K562 (cell line): ENCODE data around the gene SLC35E3. TPM values are rescaled to one million over a fixed set of nuclear protein-coding genes. Genes with fewer than 3 reads are reported as not detected.

Source experiments
- ILF3 ChIP-seq: fragments of 450-650 bp; IDR thresholded peaks from 2 replicates; pipeline ENCODE4 v1.6.1; 2018; ENCODE audit warnings: antibody characterized with exemption, mild to moderate bottlenecking, moderate library complexity, borderline replicate concordance
- MAFF ChIP-seq: IDR thresholded peaks from 2 replicates; pipeline ENCODE4 v1.6.1; 2012; ENCODE audit warnings: low read length, improper control_type of control experiment
- PHF20 ChIP-seq: fragments of 450-650 bp; IDR thresholded peaks from 2 replicates; pipeline ENCODE4 v1.6.1; 2018; ENCODE audit not compliant: partially characterized antibody
- POLR2AphosphoS5 ChIP-seq: IDR thresholded peaks from 2 replicates; pipeline ENCODE4 v1.6.1; 2011; ENCODE audit warnings: mild to moderate bottlenecking, low read depth, low read length, moderate library complexity; ENCODE audit not compliant: control insufficient read depth, insufficient read depth
- ZBTB1 ChIP-seq: sonication (generic); formaldehyde crosslinking; IDR thresholded peaks from 2 replicates; pipeline ENCODE4 v1.8.1; 2023; ENCODE audit warnings: missing genetic modification reagents, low read depth, mild to moderate bottlenecking, borderline replicate concordance
- ZBTB8A ChIP-seq: fragments of 450-650 bp; IDR thresholded peaks from 2 replicates; pipeline ENCODE4 v1.6.1; 2018; ENCODE audit warnings: mild to moderate bottlenecking, moderate library complexity; ENCODE audit not compliant: partially characterized antibody
- ZNF140 ChIP-seq: fragments of 250-450 bp; sonication (Bioruptor Pico); IDR thresholded peaks from 2 replicates; pipeline ENCODE4 v1.8.0; 2021; ENCODE audit warnings: moderate library complexity, mild to moderate bottlenecking, inconsistent platforms
- polyA plus RNA-seq, 8 experiments: library from polyadenylated mRNA; depleted of rRNA in 4 of 8; stranded (reverse) in 5 of 8; unstranded in 3 of 8; fragments of >200 nt; fragmentation: Nextera tagmentation in 2 of 8; fragmentation: Illumina TruSeq in 1 of 8; extraction: Ambion mirVana in 2 of 8; extraction: Trizol in 1 of 8; gene quantifications; 2 replicates each; pipeline versions ENCODE4 v1.2.1 to v1.2.3, GENCODE V29; 2011 to 2014; ENCODE audit warnings: inconsistent platforms in 1 of 8, missing spikeins in 1 of 8
- total RNA-seq, 7 experiments: library from RNA; depleted of rRNA in 6 of 7; stranded (reverse); fragments of >200 nt in 6 of 7; fragmentation: Illumina TruSeq in 2 of 7; extraction: Trizol in 2 of 7; gene quantifications; 2 replicates each; pipeline versions ENCODE4 v1.2.1 to v1.2.3, GENCODE V29; 2011 to 2021; ENCODE audit warnings: low replicate concordance in 1 of 7
- TF ChIP-seq, protein P1 (sequence below): fragments of 250-450 bp; sonication (Bioruptor Pico); IDR thresholded peaks from 2 replicates; pipeline ENCODE4 v1.8.0; 2021; ENCODE audit warnings: borderline replicate concordance, mild to moderate bottlenecking, moderate library complexity; ENCODE audit not compliant: poor library complexity, severe bottlenecking
- TF ChIP-seq, protein P2 (sequence below): sonication (generic); formaldehyde crosslinking; IDR thresholded peaks from 2 replicates; pipeline ENCODE4 v1.8.1; 2023; ENCODE audit warnings: mild to moderate bottlenecking, missing genetic modification reagents
- TF ChIP-seq, protein P3 (sequence below), 2 experiments: fragments of 200-800 bp in 1 of 2; sonication (Bioruptor generic) in 1 of 2; sonication (generic) in 1 of 2; formaldehyde crosslinking in 1 of 2; IDR thresholded peaks in 1 of 2; conservative IDR thresholded peaks in 1 of 2; 2 replicates each; pipeline versions ENCODE4 v1.5.0 to v1.6.1; 2016 to 2020; ENCODE audit warnings: missing compliant biosample characterization in 1 of 2, missing genetic modification characterization in 1 of 2, missing genetic modification reagents in 1 of 2
- TF ChIP-seq, protein P4 (sequence below): fragments of 450-650 bp; IDR thresholded peaks from 2 replicates; pipeline ENCODE4 v1.6.1; 2018; ENCODE audit not compliant: partially characterized antibody

SLC35E3 gene
- total and polyA plus RNA-seq, 9 of the 15 experiments (the other 6 are each of a cell fraction or from before 2014, with no cell fraction given) = 1.2 to 5.9 (median 3.8) TPM

DNA sequence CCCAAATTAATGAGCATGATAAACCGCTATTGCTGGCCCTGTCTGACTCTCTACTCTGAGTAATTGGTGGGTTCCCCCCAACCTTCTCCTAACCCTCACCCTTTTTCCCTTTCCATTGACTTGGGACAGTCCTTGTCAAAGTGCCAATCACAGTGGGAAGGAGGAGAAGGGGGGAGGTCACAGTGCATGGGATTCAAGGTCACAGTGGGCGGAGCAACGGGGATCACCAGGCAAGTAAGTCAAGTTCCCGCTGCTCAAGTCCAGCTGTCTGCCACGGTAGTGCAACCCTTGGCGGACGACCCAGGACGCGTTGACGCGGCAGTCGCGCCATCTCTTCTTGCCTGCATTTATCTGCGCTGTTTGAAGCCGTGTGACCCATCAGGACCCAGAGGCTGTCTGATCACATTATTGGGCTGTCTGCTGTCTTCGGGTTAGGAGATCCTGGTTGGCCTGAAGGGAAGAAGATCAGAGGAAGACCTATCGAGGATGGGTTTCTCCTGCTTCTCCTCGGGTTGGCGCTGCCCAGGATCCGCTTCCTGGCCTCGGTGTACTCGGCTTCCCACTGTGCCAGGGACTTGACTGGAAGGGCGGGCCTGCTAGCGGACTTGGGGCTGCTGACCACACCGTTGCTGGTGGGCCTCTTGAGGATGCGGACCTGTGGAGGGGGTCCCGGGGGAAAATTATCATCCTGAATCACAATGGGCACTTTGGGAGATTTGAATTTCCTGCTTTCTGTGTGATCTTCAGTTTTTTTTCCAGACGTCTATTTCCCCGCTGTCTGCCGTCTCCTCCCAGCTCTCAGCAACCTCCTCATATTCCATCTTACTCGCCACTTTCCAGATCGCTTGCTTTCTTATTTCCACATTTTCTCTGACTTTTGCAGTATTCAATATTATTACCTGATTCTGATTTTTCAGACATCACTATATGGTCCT, 58.9 kb downstream of the SLC35E3 start (continued):
- TF ChIP-seq ILF3 (no peak), ZNF140 (CRISPR knock-in tag) (no peak), ZBTB8A (no peak), ZBTB1 (CRISPR knock-in tag) (no peak), MAFF (no peak), PHF20 (no peak), POLR2AphosphoS5 (no peak)
- TF ChIP-seq, protein P1, sequence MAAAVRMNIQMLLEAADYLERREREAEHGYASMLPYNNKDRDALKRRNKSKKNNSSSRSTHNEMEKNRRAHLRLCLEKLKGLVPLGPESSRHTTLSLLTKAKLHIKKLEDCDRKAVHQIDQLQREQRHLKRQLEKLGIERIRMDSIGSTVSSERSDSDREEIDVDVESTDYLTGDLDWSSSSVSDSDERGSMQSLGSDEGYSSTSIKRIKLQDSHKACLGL = no peak
- TF ChIP-seq, protein P2, sequence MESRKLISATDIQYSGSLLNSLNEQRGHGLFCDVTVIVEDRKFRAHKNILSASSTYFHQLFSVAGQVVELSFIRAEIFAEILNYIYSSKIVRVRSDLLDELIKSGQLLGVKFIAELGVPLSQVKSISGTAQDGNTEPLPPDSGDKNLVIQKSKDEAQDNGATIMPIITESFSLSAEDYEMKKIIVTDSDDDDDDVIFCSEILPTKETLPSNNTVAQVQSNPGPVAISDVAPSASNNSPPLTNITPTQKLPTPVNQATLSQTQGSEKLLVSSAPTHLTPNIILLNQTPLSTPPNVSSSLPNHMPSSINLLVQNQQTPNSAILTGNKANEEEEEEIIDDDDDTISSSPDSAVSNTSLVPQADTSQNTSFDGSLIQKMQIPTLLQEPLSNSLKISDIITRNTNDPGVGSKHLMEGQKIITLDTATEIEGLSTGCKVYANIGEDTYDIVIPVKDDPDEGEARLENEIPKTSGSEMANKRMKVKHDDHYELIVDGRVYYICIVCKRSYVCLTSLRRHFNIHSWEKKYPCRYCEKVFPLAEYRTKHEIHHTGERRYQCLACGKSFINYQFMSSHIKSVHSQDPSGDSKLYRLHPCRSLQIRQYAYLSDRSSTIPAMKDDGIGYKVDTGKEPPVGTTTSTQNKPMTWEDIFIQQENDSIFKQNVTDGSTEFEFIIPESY (CRISPR knock-in tag) = peak; percentile 97
- TF ChIP-seq, protein P3, sequence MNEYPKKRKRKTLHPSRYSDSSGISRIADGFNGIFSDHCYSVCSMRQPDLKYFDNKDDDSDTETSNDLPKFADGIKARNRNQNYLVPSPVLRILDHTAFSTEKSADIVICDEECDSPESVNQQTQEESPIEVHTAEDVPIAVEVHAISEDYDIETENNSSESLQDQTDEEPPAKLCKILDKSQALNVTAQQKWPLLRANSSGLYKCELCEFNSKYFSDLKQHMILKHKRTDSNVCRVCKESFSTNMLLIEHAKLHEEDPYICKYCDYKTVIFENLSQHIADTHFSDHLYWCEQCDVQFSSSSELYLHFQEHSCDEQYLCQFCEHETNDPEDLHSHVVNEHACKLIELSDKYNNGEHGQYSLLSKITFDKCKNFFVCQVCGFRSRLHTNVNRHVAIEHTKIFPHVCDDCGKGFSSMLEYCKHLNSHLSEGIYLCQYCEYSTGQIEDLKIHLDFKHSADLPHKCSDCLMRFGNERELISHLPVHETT (CRISPR knock-in tag; conservative IDR thresholded peaks at IDR 0.05 in 1 of 2, IDR thresholded peaks at IDR 0.05 in 1 of 2) = no peak
- TF ChIP-seq, protein P4, sequence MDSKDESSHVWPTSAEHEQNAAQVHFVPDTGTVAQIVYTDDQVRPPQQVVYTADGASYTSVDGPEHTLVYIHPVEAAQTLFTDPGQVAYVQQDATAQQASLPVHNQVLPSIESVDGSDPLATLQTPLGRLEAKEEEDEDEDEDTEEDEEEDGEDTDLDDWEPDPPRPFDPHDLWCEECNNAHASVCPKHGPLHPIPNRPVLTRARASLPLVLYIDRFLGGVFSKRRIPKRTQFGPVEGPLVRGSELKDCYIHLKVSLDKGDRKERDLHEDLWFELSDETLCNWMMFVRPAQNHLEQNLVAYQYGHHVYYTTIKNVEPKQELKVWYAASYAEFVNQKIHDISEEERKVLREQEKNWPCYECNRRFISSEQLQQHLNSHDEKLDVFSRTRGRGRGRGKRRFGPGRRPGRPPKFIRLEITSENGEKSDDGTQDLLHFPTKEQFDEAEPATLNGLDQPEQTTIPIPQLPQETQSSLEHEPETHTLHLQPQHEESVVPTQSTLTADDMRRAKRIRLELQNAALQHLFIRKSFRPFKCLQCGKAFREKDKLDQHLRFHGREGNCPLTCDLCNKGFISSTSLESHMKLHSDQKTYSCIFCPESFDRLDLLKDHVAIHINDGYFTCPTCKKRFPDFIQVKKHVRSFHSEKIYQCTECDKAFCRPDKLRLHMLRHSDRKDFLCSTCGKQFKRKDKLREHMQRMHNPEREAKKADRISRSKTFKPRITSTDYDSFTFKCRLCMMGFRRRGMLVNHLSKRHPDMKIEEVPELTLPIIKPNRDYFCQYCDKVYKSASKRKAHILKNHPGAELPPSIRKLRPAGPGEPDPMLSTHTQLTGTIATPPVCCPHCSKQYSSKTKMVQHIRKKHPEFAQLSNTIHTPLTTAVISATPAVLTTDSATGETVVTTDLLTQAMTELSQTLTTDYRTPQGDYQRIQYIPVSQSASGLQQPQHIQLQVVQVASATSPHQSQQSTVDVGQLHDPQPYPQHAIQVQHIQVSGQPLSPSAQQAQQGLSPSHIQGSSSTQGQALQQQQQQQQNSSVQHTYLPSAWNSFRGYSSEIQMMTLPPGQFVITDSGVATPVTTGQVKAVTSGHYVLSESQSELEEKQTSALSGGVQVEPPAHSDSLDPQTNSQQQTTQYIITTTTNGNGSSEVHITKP = peak; percentile 41
